Fibroblast of peridontal ligament (primary cell): ENCODE results near the gene PCARE.
A peak's percentile ranks its signal among the peaks of the same experiment; 100 is the strongest.
"Not testable (repeated sequence)": the region's sequence is repeated elsewhere in the genome, so short reads cannot be mapped to it uniquely, and the experiment has no call there.

Experiments used
- DNase-seq: peaks from one replicate; pipeline ENCODE4 v3.0.0-alpha.2; 2010; ENCODE audit errors: extremely low read depth

PCARE gene

GRCh38 chr2:29096969-29097368 lies 22.6 kb upstream of the PCARE start:
- DNase-seq = no peak

GRCh38 chr2:29090311-29090710 lies 16.0 kb upstream of the PCARE start:
- not testable (repeated sequence) for DNase-seq

GRCh38 chr2:29084554-29084953 lies 10.2 kb upstream of the PCARE start:
- no peak for DNase-seq

GRCh38 chr2:29082804-29083495 lies 8.6 kb upstream of the PCARE start:
- DNase-seq = no peak

- peak; percentile 35 for DNase-seq
Observed at GRCh38 chr2:29080886-29081743, 6.8 kb upstream of the PCARE start.

- no peak for DNase-seq
Observed at GRCh38 chr2:29079887-29080286, 5.6 kb upstream of the PCARE start.

- DNase-seq = peak; percentile 17
Observed at GRCh38 chr2:29075894-29076705, 1.8 kb upstream of the PCARE start.

GRCh38 chr2:29073933-29074332 lies 390 bp downstream of the PCARE start:
- no peak for DNase-seq

- no peak for DNase-seq
Observed at GRCh38 chr2:29072971-29073725, 1.2 kb downstream of the PCARE start.

- DNase-seq = no peak
Observed at GRCh38 chr2:29072251-29072650, 2.1 kb downstream of the PCARE start.

GRCh38 chr2:29071032-29071975 lies 3.0 kb downstream of the PCARE start:
- no peak for DNase-seq

GRCh38 chr2:29070526-29070925 lies 3.8 kb downstream of the PCARE start:
- no peak for DNase-seq

GRCh38 chr2:29068513-29068912 lies 5.8 kb downstream of the PCARE start:
- DNase-seq = no peak

- DNase-seq = no peak
Observed at GRCh38 chr2:29066997-29067605, 7.2 kb downstream of the PCARE start.

- peak; percentile 78 for DNase-seq
Observed at GRCh38 chr2:29066271-29066860, 8.0 kb downstream of the PCARE start.

GRCh38 chr2:29065068-29065811 lies 9.1 kb downstream of the PCARE start:
- DNase-seq = no peak

GRCh38 chr2:29064746-29065067 lies 9.6 kb downstream of the PCARE start:
- no peak for DNase-seq

GRCh38 chr2:29064346-29064715 lies 10.0 kb downstream of the PCARE start:
- DNase-seq = no peak
